ENCODE measurements around the gene ATP10B.
"Not testable (repeated sequence)": the region's sequence is repeated elsewhere in the genome, so short reads cannot be mapped to it uniquely, and the experiment has no call there.

ATP10B gene

GRCh38 chr5:160852049-160852448, at the start of gene ATP10B:
ATP10B (minus strand) TSS chr5:160852211; CDS start chr5:160688074, 164,137 bp downstream.
- DNase-seq = no peak

- no peak for DNase-seq
Measured at GRCh38 chr5:160901656-160902055, 49.6 kb upstream of the ATP10B start.

GRCh38 chr5:160899735-160900134, 47.7 kb upstream of the ATP10B start:
- DNase-seq = no peak

GRCh38 chr5:160893180-160893964, 41.4 kb upstream of the ATP10B start:
- DNase-seq = not testable (repeated sequence)

GRCh38 chr5:160887780-160888179, 35.8 kb upstream of the ATP10B start:
- DNase-seq = no peak

- DNase-seq = not testable (repeated sequence)
Measured at GRCh38 chr5:160873560-160874200, 21.7 kb upstream of the ATP10B start.

- no peak for DNase-seq
Measured at GRCh38 chr5:160869989-160870521, 18.0 kb upstream of the ATP10B start.

- no peak for DNase-seq
Measured at GRCh38 chr5:160867976-160868375, 16.0 kb upstream of the ATP10B start.

GRCh38 chr5:160851451-160851850, 560 bp downstream of the ATP10B start:
- no peak for DNase-seq

- DNase-seq = no peak
Measured at GRCh38 chr5:160850421-160850820, 1.6 kb downstream of the ATP10B start.

- no peak for DNase-seq
Measured at GRCh38 chr5:160847526-160848085, 4.4 kb downstream of the ATP10B start.

- no peak for DNase-seq
Measured at GRCh38 chr5:160846642-160847041, 5.4 kb downstream of the ATP10B start.

- DNase-seq = peak; percentile 0
Measured at GRCh38 chr5:160844177-160844576, 7.8 kb downstream of the ATP10B start.

GRCh38 chr5:160843240-160843639, 8.8 kb downstream of the ATP10B start:
- peak; percentile 5 for DNase-seq

GRCh38 chr5:160837749-160838593, 14.0 kb downstream of the ATP10B start:
- no peak for DNase-seq

- no peak for DNase-seq
Measured at GRCh38 chr5:160837211-160837610, 14.8 kb downstream of the ATP10B start.

- no peak for DNase-seq
Measured at GRCh38 chr5:160835818-160836528, 16.0 kb downstream of the ATP10B start.

GRCh38 chr5:160835376-160835775, 16.6 kb downstream of the ATP10B start:
- DNase-seq = no peak

- no peak for DNase-seq
Measured at GRCh38 chr5:160833806-160834205, 18.2 kb downstream of the ATP10B start.

GRCh38 chr5:160831801-160832200, 20.2 kb downstream of the ATP10B start:
- DNase-seq = no peak

GRCh38 chr5:160824301-160825001, 27.6 kb downstream of the ATP10B start:
- DNase-seq = no peak
